GM18526 (cell line): ENCODE measurements around the gene PRKAG2.

Experiments used
- POLR2A ChIP-seq: IDR thresholded peaks from 3 replicates; pipeline ENCODE4 v1.6.1; 2011; ENCODE audit not compliant: insufficient read length; ENCODE audit errors: extremely low read depth

The PRKAG2 gene

DNA sequence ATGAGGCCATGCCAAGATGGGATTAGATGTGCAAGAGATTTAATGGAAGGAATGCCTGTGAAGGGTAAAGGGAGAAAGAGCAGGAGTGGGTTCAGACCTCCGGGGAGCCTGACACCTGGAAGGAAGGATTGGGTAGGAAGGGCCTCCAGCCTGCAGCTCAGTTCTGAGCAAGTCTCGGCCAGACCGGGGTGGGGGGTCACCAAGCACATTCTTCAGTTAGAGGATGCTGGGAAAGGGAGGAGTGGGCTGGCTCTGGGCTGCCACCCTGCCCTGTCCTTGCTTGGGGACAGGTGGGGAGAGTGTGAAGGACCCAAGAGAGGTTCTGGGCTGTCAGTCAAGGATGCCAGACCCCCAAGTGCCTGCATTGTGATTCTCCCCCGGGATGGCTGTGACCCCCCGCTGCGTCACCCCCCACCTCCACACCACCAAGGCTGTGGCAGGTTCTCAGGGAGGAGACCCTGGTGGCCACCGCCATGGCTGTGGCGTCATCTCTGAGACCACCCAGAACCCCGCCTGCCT lies 16.5 kb upstream of the PRKAG2 start:
- no peak for TF ChIP-seq POLR2A

GRCh38 chr7:151891753-151892152 lies 14.8 kb upstream of the PRKAG2 start:
- TF ChIP-seq POLR2A, result no peak

- TF ChIP-seq POLR2A, result no peak
Measured at GRCh38 chr7:151891182-151891581, 14.3 kb upstream of the PRKAG2 start.

DNA sequence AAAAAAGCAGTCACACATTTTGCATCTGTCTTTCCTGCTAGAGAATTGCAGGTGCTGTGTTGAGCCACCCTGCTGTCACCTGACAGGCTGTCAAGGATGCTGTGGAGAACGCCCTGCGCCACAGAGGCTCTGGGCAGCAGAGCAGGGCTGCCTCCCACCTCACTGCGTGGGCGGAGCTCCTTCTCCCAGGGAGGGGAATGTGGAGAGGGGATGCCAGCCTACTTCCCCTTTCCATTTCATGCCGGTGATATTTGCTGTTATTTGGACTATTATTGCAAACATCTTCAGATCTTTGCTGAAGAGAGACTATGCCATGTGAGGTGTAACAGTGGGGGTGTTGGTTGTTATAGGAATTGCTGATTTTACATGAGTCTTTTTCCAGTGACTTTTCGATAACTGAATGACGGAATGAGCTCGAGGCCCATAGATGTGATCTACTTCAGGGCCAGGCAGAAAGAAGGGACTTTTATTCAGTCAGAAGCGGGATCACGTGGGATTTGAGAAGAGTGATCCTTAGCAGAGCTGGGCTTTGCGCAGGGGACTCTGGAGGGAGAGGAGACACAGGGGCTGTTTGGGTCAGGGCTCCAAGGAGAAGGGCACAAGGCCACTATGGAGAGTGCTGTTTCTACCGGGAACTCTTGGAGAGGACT lies 13.6 kb upstream of the PRKAG2 start:
- TF ChIP-seq POLR2A, result no peak

- no peak for TF ChIP-seq POLR2A
Measured at GRCh38 chr7:151889406-151890354, 12.8 kb upstream of the PRKAG2 start.

DNA sequence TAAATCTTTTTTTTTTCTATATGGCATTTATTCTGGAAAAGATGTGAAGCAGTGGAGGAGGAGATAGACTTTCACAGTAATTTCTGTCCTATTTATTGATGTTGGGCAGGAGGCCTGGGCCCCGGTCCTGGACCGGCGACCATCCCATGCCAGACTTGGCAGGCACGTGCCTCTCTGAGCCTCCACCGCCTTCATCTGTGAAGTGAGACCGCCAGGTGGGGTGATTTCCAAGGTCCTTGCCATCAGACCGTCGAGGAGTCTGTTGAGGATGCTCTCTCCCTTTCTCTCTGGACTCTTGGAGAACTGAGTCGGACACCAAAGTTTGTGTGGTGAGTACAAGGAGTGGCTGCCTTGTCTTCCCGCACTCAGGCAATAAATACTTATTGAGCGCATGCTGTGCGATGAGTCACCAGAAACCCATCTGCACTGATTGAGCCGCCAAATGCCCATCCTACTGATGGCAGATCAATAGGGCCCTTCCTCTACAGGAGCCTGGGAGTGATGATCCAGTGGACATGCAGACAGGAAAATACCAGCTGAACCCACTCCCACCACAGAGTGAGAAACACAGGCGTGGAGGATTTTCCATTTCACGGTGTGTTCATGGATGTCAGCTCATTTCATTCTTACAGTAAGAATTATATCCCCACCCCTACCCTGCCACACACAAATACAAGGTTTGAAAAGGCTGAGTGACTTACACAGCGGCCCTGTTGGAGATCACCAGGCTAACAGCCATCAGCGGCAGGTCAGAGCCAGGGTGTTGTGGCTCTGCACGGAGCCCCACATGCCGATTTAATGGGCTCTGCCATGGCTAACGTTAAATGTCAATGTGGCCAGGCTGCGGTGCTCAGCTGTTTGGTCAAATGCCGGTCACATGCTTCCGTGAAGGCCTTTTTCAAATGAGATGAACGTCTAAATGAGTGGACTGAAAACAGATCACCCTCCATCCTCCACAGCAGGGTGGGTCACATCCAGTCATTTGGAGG lies 11.5 kb upstream of the PRKAG2 start:
- TF ChIP-seq POLR2A, result no peak

GRCh38 chr7:151886783-151887182 lies 9.9 kb upstream of the PRKAG2 start:
- no peak for TF ChIP-seq POLR2A

DNA sequence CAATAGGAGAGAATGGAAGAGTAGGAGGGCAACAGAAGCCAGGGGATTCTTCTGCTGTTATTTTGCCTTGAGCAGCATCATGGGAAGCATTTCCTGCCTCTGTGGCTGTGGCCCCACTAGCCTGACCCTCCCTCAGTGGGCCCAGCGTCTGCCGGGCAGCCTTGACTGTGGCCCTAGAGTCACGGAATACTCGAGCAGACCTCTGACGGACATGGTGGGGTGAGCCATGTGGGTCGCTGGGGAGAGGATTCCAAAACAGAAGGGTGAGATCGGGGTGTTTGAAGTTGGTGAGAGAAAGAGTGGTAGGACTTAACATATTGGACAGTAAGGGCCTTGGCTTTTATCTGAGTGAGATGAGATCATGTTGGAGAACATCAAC lies 8.3 kb upstream of the PRKAG2 start:
- no peak for TF ChIP-seq POLR2A

DNA sequence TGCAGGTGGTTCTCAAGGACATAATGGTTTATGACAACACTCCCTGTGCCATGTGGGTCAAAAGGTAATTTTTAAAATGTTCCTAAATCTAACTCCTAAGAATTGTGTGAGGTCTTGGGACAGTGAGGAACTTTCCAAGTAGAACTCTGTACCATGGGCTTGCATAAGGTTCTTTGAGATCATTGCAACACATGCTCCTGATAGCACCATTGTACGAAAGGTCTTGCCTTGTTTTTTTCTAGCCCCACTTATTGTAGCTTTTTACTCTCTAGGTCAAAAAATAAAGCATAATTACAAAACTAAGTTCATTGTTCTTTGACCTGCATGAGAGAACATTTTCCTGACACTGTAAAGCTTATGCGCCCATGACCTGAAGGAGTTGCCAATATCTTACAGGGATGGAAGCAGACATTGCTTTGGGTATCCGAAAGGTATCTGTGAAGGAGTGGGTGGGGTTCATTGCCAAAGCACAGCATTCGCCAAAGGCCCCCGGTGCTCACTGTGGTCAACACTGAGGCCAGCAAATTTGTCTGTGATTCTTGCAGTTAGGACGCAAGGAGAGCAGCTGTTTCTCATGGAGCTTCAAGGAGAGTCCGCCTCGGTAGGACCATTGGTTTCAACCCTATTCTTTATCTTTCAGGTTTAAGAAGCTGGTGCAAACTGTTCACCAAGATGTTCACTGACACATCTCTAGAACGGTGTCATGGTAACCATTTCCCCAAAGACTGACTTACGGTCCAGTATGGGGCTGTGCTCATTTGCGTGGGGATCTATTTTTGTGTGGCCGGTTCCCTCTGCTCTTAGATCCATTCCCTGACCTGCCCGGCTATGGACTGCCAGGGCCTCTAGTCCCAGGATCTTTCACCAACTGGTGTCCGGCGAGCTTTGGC lies 7.6 kb upstream of the PRKAG2 start:
- no peak for TF ChIP-seq POLR2A

- no peak for TF ChIP-seq POLR2A
Measured at GRCh38 chr7:151883857-151884256, 6.9 kb upstream of the PRKAG2 start.

DNA sequence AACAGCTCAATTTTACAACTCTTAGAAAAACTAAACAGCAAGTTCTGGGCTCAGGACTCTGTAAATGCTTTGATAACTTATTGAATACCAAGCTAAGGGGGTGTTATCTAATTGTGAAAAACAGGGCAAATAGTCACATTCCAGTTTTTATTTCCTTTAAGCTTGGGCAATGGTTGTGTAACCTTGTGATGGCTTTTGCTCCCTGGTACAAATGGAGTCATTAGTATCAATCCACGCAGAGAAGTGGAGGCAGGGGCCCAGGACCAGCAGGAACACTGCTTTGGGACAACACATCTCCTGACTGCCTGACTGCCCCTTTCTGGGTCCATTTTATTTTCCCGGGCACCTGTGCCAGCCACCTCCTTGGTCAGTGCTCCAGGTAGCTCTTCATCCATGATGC lies 5.8 kb upstream of the PRKAG2 start:
- TF ChIP-seq POLR2A, result no peak

- TF ChIP-seq POLR2A, result no peak
Measured at GRCh38 chr7:151880688-151881087, 3.8 kb upstream of the PRKAG2 start.

GRCh38 chr7:151877911-151878835 lies 1.3 kb upstream of the PRKAG2 start:
- no peak for TF ChIP-seq POLR2A
